ENCODE results near the gene DYNC1I1.

Gene DYNC1I1

DNA sequence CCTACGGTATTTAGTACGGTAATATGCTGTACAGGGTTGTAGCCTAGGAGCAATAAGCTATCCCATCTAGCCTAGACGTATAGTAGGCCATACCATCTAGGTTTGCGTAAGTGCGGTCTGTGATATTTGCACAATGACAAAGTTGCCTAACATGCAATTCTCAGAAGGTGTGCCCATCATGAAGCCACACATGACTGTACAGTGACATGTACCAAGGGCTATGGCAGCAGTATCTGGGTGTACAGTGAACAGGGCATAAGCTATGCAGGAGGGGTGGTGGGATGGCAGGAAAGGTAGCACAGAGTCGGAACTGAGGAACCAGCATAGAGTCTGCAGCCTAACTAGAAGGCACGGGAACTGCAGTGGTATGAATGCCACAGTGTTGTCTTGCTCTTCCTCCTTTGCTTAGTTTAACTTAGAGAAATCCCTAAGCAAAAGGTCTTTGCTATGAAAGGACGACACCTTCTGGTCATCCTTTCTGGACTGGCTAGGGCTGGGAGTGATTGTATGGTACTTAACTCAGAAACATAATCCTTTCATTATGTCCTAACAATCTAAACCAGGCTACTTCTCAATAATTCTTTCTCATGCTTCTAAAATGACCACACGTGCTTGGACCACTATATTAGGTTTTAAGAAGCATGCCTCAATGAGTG, 93.5 kb downstream of the DYNC1I1 start:
- no peak for DNase-seq

DNA sequence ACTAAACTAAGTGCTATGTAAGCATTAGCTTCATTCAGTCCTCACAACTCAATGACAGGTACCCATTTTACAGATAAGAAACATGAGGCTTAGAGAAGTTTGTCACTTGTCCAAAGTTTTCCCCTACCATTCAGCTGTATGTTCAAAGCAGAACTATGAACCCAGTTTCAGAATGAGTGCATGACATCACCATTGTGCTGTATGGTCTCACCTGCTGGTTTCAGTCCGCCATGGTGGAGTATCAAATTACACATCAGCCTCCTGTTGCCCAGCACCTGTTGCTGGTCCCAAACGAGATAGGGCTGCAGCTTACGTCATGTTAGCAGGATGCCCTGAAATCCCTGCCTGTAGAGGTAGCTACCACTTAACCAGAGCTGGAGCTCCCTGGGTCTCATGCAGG, 95.0 kb downstream of the DYNC1I1 start:
- no peak for DNase-seq

DNA sequence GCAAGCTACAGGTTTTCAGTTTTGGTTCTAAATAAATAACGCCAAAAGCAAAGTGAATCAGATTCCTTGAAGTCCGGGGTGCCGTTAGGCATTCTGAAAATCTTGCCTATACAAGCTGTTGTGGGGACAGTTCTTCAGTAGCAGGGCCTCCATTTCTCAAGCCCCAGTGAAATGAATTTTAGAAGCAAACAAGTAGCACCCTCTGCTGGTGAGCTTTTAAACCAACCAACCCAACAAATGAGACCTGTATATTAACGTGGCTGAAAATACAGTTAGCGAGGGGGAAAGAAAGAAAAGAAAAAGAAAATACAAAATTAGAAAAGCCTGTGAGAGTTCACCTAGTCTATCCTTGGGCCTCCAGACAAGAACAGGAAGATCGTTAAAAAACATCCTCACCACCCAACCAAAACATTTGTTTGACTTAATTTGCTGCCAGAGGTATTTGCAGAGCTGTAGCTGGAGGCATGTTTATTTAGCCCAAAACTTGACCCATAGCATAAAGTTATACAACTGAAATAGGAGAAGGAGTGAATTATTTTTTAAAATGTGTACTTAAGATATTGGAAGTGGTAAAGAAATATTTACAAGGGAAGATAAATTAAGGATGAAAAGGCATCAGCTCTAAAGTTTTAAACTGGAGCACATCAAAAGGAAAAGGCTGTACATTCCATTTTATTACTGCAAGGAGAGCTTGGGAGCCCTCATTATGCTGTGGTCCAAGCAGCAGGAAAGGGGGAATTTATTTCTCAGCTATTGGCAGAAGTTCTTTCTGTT, 98.9 kb downstream of the DYNC1I1 start:
- DNase-seq: no peak

DNA sequence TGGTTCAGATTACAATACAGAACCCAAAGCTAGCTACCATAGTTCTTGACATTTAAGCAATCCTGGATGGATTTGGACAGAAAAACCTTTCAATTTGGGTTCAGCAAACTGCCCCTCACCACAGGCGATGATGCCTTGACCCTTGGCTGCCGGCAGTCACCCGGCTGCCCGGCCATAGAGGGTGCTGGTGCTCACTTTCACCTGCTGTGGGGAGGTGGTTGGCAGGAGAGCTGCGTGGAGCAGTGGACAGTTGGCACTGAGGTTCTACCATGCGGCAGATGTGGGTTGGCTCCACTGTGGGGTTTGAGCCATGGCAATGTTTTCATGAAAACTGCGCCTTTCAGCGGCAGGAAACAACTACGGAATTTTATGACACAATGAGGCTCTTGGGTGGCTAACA, 99.5 kb downstream of the DYNC1I1 start:
- DNase-seq: no peak

DNA sequence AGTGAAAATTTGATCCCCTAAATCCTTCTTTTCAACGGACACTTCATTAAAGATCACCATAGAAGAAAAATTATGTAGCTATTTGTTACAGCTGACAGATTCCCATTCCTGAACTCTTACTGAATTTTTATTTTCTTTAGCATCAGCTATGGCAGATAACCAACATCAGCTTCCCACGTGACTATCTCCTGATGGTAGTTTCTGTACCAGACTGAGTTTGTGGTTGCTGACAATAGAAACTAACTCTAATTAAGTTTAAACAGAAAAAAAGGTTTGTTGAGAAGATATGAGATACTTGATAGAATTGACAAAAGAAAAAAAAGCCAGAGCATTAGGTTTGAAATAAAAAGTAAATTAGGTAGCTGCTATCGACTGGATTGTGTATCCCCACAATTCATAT, 101.8 kb downstream of the DYNC1I1 start:
- DNase-seq: no peak

DNA sequence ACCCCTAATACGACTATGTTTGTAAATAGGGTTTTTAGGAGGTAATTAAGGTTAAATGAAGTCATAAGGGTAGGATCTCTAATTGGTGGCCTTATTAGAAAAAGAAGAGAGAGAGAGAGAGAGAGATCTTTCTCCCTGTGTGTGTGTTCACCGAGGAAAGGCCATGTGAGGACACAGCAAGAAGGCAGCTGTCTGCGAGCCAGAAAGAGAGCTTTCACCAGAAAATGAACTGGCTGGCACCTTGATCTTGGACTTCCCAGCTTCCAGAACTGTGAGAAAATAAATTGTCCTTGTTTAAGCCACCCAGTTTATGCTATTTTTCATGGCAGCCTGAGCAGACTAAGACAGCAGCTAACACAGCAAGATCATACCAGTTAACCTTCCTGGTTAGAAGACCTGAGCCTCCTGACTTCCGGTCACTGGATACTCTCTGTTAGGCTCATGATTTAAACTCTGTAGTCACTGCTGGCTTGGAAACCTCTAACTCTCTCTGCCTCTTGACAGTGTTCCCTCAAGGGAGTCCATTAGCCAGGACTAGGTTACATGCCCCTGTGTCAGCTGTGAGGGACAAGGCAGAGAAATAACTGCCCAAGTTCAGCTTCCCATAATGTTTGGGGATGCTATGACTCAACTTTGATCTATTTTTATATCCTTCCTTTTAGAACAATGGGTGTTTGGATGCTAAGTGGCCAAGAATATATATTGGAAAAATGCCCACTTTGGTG, 102.3 kb downstream of the DYNC1I1 start:
- DNase-seq: no peak

DNA sequence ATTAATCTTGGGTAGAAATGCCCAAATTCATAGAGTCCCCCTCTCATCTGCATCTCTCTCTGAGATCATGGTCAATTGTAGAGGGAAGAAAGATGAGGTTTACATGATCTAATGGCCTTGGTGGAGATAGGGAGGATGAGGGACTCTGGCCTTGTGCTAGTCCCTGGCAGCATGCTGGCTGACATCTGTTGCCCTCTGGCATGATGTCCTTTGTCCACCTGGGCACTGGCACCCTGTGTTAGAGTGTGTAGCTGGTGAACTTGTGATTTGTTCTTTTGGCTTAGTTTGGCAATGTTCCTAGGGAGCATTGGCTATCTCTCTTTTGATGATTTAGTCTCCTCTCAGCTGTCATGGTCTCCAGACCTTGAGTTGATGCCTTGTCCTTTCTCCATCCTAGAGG, 103.2 kb downstream of the DYNC1I1 start:
- no peak for DNase-seq

DNA sequence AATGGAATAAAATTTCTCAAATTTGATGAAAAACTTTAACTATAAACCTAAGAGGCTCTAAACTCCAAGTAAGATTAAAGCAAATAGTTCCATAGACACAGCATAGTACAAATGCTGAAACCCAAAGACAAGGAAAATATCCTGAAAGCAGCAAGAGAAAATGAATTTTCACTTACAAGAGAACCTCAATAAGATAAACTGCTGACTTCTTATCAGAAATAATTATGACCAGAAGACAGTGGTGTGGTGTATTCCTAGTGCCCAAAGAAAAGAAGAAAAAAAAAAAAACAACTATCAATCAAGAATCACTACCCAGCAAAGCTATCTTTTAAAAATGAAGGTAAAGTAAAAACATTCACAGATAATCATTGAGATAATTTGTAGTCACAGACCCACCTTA, 106.3 kb downstream of the DYNC1I1 start:
- DNase-seq: no peak

DNA sequence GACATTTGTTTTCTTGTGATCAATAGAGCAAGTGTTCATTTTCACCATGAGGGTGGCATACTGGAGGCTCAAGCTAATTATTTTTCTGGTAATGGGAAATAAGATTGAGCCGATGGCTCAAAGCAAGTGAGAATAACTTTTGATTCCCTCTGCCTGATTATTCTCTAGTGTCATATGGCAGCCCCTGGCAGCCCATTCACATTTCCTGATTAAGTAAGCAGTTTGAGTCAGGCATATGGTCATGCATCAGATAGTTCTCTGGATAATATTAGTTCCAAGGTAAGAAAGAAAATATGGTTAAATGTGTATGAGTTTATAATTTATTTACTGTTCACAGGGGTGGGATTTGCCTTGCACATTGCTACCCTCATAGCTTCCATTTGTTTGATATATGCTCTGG, 109.2 kb downstream of the DYNC1I1 start:
- no peak for DNase-seq

DNA sequence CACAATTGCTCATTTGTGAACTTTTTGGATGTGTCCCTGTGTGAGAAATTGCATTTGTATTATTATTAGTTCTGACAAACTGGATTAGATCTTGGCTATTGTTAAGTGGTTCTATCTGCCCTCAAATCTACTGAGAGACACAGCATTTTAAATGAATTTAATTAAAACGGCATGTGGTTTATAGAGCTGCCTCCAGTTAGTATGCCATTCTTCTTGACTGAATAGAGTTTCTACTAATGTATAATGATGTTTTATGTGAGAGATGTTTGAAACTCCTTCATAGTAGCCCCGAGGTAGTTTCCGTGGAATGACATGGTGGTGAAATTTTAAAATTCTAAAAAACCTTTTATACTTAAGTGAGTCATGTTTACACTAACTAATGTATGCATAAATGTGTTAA, 110.9 kb downstream of the DYNC1I1 start:
- no peak for DNase-seq

DNA sequence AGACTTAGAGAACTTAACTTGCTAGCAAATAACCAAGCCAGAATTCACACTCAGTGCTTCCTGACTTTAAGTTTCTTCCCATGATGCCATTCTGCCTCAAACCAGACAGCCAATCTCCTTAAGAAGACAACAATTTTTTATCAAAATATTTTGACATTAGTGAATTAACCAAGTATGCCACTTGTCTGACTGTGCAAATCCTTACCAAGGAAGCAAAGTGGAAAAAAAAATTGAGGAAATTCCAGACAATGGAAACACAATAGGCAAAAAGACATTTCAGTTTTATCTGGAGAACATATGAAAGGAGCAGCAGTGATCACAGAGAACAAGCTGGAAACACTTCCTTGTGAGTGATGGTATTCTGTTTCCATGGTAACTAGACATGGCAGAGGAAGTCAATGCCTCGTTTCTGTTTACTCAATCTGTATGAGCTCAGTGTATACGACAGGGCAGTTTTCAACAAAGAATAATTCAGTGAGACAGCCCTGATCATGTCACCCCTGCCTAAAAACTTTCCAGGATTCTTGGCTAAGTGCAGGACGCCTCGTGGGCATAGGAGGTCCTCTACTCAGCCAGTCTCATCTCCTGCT, 114.2 kb downstream of the DYNC1I1 start:
- DNase-seq: no peak

DNA sequence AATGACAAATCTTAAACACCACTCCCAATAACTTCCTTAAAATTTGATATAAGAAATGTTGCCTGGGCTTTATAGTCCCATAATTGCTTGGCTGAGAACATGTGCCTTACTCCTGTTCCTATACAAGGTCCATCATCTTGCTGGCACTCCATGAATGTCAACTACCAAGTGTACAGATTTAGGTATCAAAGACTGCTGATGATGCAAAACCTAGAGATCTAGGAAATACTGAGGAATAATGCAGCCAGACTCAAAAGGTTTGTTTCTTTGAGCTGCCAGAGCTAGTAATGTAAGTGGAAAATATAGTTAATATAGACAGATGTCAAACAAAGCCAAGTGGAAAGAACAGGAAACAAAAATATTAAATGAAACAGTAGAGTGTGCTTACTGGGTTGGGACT, 121.1 kb downstream of the DYNC1I1 start:
- DNase-seq: no peak

DNA sequence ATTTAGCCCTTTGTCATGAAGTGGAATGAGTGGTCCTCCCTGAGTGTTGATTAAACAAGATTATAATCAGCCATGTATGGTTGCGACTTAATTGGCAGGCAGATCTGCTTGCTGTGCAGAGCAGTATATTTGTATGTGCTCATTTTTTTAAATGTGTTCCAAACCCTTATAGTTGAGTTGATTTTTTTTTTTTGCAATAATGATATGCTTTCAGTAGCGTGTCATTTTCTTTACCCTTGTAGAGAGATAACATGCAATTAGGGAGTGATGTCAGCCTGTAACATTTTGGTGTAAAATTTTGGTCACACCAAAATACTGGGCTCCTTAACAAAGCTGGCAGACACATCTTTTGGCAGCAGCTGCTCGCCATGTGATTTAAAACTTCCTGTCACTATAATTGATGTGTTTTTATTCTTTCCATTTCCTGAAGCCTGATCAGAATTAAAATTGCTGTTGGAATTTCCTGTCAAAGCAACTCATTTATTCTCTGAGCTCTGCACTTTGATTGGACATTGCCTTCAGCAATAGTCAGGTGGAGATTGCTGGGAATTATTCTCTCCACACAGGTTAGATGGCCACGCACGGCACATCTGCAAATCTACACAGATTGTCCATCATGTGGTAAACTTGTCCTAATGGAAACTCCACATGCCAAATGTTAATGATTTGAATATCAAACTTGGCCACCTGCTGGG, 125.3 kb downstream of the DYNC1I1 start:
- no peak for DNase-seq

DNA sequence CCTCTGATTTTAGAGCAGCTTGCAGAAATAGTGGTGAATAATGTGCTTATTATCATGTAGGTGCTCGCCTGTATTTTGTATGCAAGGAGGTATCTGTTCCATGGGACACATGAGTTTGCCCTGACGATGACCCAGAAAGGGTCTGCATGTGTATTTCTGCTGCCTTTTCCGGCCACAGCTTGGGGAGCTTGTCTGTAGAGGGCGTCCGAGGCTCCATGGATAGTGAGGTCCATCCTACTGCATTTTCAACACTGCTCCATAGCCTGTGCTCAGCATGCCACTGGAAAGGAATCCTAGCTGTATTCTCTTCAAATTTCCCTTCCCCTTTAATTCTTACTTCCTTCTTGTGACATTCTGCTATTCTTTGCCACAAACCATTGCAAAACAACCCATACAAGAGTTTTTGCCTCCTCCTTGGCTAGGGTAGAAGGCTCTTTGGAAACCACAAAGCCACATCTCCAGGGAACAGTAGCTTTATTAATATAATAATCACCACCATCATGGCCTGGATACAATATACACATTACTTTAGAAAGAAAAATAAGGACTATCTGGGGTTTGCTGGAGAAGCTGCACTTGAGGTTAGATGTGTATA, 127.7 kb downstream of the DYNC1I1 start:
- no peak for DNase-seq

DNA sequence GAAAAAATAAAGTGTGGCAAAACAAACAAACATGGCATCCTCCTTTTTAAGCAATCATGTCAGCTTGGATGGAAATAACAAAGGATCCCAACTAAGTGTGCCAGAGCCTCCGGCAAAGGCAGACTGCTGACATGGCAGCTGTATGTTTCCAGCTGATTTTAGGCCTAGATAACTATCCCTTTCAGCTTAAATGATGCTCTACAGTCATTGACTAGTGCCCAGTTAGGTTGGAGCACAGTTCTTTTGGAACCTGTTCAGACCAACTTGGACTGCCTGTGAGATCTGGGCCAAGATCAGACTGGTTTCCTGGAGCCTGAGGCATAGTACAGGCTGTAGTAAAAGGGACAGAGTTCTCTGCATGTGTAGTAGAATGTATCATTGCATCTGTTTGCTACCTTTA, 128.7 kb downstream of the DYNC1I1 start:
- no peak for DNase-seq

DNA sequence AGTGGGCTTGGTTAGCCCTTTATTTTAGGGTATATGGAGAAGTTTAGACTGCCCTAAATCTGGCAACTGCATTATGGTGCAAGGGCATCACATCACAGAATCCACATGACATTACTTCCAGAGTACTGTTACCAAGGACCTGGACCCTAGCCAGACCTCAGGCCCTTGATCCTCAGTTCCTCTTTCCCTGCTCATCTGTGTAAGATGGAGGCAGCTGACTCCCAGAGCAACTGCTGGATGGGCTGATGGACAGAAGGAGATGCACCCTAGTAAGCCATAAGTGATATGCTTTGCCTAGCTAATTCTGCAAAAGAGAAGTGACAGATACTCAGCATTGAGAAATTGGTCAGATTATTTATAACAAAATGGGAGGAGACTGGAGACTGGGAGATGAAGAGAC, 131.7 kb downstream of the DYNC1I1 start:
- DNase-seq: no peak

DNA sequence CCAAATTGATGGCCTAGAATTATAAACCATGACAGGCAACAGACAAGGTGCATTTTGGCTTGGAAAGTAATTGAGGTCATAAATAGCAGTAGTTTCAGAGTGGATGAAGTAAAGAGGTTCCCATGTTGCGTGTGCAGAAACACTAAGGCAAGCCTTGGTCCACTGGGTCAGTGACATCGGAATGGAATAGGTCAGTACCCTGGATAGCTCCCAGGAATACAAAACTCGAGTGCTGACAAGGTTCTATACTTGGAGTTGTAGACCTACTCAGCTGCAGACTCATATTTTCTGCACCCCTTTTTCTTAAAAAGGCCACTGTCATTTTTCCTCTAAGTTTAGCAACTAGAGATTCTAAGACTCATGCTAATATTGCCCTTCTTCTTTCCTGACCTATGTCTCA, 132.8 kb downstream of the DYNC1I1 start:
- DNase-seq: no peak

DNA sequence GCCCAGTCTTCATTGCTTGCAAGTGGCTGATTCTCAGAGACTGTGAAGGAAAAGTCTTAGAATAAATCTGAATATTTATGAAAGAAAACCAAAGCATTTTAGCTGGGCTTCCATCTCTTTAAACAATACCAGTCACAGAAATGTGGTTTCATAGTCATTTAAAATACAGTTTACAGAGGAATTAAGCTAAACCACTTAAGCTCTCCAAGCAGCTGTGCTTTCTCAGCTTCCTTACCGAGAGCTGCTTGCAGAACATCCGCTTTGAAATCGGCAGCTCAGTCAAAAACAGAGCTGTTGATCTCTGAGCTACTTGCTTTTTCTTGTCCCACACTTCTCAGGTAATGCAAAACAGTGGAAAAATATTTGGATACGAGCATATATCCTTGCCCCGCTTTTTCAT, 134.5 kb downstream of the DYNC1I1 start:
- DNase-seq: no peak

DNA sequence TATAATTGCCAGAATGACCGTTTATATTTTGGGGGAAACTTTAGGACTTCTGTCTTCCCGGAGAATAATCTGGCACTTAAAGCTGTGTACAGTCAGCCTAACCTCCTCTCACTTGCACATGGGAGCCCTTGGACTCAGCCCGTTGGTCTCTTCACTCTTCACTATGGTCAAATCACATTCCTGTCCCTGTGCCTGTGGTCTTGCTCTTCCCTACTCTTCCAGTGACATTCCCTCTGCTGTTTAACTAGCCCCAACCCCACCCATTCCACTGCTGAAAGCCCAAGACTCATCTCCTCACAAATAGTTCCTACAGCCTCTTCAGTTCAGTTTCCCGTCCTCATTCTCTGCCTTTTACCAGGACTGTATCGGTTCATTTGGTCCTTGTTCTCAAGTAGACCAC, 135.0 kb downstream of the DYNC1I1 start:
- DNase-seq: no peak

DNA sequence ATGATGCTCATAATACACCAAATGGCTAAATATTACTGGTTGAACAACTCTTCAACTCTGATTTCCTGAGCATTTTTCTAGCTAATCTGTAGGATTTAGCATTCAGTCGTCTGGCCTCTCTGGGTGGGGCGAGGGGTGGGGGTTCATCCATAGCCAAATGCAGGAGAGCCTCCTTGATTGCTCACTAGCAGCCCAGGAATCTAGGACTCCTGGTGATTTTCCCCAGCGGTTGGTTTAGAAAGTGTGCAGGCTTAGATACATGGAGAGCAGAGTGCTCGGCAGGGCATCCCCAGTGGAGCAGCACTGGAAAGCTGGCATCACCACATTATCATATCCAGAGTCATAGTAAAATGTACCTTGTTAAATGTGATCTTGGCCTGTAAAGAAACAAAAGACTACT, 136.1 kb downstream of the DYNC1I1 start:
- no peak for DNase-seq

DNA sequence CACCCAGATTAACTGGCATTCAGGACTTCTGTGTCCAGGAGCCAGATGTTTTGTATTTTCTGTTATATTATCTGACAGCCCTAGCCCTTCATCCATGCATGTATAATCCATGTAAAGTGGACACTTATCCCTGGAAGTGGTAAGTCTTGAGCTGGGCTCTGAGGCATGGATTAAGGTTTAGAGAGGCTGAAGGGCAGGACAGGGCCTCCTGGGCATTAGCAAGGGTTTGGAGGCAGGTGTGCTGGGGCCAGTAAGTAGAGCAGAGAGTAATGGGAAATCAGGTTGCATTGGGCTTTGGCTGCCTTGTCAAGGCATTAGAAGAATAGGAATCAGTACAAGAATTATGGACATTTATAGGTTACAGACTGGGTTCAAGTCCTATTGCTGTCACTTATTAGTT, 138.0 kb downstream of the DYNC1I1 start:
- DNase-seq: no peak

DNA sequence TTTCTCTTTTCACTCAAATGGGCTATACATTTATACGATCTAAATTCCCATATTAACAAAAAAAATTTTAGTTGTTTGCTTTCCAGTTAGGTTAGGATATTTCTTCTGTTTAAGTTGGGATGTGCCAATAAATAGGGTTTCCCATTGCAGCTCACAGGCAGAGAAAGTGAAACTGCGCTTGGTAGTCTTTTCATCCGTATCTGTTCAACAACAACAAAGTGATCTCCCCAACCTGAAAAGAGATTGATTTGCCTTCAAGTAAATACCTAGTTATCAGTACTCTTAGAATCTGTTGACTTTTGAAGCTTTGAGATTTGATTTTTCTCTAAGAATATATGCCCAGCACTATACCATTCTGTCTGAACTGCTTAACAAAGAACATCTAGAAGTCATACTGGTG, 143.4 kb downstream of the DYNC1I1 start:
- DNase-seq: no peak

Data from stimulated activated naive CD4-positive, alpha-beta T cell (primary cell).